ENCODE measurements around the gene IL3RA.

Gene IL3RA

DNA sequence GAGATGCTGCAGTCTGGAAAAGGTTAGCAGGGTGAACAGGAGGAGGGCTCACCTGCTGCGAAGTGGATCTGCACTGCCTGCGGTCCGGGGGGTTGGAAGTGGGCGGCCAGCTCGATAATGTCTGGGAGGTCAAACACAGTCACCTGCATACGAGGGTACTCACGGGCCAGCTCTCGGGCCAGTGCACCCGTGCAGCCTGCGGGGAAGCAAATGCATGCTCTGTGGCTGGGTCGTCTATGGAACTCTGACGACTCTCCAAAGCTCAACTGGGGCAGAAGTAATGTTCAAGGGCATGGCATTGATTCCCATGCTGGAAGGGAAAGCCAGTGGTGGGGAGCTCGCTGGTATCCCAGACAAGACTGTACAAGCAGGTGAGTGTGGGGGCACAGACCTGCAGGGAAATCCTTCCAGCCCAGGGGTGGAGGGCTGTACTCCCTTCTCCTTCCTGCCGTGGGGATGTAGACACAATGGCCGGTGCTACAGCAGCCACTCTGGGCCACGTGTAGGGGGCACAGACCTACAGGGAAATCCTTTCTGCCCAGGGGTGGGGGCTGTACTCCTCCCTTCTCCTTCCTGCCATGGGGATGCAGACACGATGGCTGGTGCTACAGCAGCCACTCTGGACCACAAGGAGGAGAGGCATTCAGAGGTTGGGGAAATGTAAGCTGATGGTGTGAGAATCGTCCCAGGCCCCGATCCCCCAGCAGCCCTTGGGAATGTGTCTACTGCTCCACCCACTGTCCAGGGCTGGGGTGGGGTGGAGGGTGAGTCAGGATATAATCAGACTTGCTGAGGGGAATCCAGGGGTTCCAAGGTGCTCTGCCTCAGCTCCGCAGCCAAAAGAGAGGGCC, 81.6 kb downstream of the IL3RA start:
- FAIRE-seq (no peak), DNase-seq (ENCODE audit: insufficient read length, low spot score) (no peak)
- TF ChIP-seq, protein P1, sequence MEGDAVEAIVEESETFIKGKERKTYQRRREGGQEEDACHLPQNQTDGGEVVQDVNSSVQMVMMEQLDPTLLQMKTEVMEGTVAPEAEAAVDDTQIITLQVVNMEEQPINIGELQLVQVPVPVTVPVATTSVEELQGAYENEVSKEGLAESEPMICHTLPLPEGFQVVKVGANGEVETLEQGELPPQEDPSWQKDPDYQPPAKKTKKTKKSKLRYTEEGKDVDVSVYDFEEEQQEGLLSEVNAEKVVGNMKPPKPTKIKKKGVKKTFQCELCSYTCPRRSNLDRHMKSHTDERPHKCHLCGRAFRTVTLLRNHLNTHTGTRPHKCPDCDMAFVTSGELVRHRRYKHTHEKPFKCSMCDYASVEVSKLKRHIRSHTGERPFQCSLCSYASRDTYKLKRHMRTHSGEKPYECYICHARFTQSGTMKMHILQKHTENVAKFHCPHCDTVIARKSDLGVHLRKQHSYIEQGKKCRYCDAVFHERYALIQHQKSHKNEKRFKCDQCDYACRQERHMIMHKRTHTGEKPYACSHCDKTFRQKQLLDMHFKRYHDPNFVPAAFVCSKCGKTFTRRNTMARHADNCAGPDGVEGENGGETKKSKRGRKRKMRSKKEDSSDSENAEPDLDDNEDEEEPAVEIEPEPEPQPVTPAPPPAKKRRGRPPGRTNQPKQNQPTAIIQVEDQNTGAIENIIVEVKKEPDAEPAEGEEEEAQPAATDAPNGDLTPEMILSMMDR (IDR thresholded peaks at IDR 0.05; ENCODE audit: insufficient read depth, missing control alignments): no peak

DNA sequence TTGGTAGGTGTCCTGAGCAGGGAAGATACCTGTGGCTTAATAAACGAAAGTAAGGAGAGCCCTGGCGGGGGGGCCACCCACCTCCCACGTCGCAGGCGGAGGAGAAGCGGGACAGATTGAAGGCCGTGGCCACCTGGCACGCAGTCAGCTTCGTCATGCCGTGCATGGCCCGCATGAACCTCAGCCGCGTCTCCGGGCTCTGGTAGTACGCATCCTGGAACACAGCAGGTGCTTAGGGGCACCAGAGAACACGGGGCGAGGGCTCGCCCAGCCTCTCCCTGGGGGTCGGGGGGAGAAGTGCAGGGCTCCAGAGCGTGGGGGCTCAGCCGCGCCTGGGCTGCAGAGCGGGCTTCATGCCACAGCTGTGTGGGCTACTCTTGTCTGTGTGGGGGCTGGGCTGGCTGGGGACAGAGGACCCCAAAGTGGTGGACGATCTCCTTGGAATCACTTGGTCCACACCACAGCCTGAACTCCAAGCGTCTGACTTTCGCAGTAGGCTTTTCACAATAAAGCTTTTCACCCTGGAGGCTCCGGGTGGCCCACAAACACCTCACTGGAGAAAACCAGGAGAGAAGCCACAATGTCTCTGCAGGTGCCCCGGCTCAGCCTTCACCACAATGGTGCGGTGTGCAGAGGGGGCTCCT, 82.4 kb downstream of the IL3RA start:
- TF ChIP-seq, protein P1 (IDR thresholded peaks at IDR 0.05; ENCODE audit: insufficient read depth, missing control alignments): no peak
- no peak for DNase-seq (ENCODE audit: insufficient read length, low spot score)
- FAIRE-seq: no peak

DNA sequence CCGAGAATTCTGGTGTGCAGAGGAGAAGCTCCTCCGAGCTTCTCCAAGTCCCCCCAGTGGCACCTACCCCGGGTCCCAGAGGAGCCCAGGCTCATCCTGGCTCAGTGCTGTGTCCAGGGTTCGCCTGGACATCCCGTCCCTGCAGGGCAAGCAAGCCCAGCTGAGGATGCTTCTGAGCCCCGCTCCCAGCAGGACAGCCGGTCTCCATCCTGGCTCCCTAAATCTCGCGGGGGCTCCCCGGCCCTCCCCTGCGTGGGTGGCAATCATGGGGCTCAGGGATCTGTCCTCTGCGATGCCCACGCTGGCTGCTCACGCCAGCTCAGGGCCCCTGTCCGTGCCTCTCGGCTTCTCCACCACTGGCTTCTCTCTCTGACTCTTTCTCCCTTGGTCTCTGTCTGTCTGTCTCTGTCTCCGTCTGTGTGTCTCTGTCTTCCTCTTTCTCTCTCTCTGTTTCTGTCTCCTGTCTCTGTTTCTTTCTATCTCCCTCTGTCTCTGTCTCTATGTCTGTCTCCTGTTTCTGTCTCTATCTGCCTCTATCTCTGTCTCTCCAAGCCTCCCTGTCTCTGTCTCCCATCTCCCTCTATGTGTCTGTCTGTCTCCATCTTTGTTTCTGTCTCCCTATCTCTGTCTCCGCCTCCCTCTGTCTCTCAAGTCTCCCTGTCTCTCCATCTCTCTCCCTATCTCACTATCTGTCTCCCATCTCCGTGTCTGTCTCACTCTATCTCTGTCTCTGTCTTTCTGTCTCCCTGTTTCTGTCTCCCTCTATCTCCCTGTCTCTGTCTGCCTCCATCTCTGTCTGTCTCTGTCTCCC, 83.2 kb downstream of the IL3RA start:
- DNase-seq (ENCODE audit: insufficient read length, low spot score) (no peak), FAIRE-seq (no peak)
- TF ChIP-seq, protein P1 (IDR thresholded peaks at IDR 0.05; ENCODE audit: insufficient read depth, missing control alignments): no peak

DNA sequence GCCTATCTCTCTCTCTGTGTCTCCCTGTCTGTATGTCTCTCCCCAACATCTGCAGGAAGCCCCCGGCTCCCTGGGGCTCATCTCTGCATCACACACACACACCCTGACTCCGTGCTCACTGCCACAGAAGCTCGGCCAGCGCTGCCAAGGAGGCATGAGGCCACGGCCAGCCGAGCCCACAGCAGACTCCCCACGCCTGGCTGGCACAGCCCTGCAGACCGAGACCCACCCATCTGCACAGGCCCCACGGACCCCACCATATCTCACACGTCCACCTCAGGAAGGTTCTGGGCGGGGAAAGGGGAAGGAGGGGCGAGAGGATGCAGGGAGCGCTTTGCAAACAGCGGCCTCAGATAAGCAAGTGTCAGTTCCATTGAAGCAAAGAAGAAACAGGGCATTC, 83.8 kb downstream of the IL3RA start:
- FAIRE-seq (no peak), DNase-seq (ENCODE audit: insufficient read length, low spot score) (no peak)
- TF ChIP-seq, protein P1 (IDR thresholded peaks at IDR 0.05; ENCODE audit: insufficient read depth, missing control alignments): no peak

- FAIRE-seq (no peak), DNase-seq (ENCODE audit: insufficient read length, low spot score) (no peak)
- TF ChIP-seq, protein P1 (IDR thresholded peaks at IDR 0.05; ENCODE audit: insufficient read depth, missing control alignments): no peak
These were observed 85.0 kb downstream of the IL3RA start for GRCh38 chrX:1421433-1422134.

- TF ChIP-seq, protein P1 (IDR thresholded peaks at IDR 0.05; ENCODE audit: insufficient read depth, missing control alignments): no peak
- FAIRE-seq (no peak), DNase-seq (ENCODE audit: insufficient read length, low spot score) (no peak)
These were observed 85.5 kb downstream of the IL3RA start for GRCh38 chrX:1422135-1422465.

Measured in D721Med (cell line).